Activated CD8-positive, alpha-beta T cell treated with anti-CD3 and anti-CD28 coated beads for 36 hours (primary cell): Measurements from ENCODE around the gene TSPAN4. TPM values are rescaled to one million over a fixed set of nuclear protein-coding genes. Genes with fewer than 3 reads are reported as not detected.

Experiments used
- ATAC-seq: fragments of 200-7000 bp; cut with Tn5 transposase; one replicate; pipeline ENCODE4 v1.10.0; 2021; ENCODE audit warnings: mild to moderate bottlenecking, moderate library complexity
- CTCF ChIA-PET: fragments of 350-600 bp; sonication (Branson Sonifier 250); formaldehyde crosslinking; loops from one replicate; lab custom pipeline; 2021; ENCODE audit warnings: antibody characterized with exemption; lab: Charles Lee
- POLR2A ChIA-PET: fragments of 350-600 bp; sonication (Branson Sonifier 250); formaldehyde crosslinking; loops from one replicate; lab custom pipeline; 2021; ENCODE audit warnings: antibody characterized with exemption; lab: Charles Lee
- DNase-seq: peaks from one replicate; pipeline ENCODE4 v3.0.0-alpha.2; 2020
- H3K27ac Mint-ChIP-seq: one replicate; pipeline ENCODE4 v1.8.0; 2021; ENCODE audit warnings: mild to moderate bottlenecking, mixed read lengths
- H3K27me3 Mint-ChIP-seq: one replicate; pipeline ENCODE4 v1.8.0; 2021; ENCODE audit warnings: mixed read lengths
- H3K36me3 Mint-ChIP-seq: one replicate; pipeline ENCODE4 v1.8.0; 2021; ENCODE audit warnings: low read depth, mixed read lengths
- H3K4me1 Mint-ChIP-seq: one replicate; pipeline ENCODE4 v1.8.0; 2021; ENCODE audit warnings: low read depth, mixed read lengths
- H3K4me3 Mint-ChIP-seq: one replicate; pipeline ENCODE4 v1.8.0; 2021; ENCODE audit warnings: mild to moderate bottlenecking, moderate library complexity, mixed read lengths
- H3K9me3 Mint-ChIP-seq: one replicate; pipeline ENCODE4 v1.8.0; 2021; ENCODE audit warnings: mixed read lengths
- CTCF ChIP-seq: fragments of 200-600 bp; IDR thresholded peaks from one replicate; pipeline ENCODE4 v1.8.0; 2022; ENCODE audit warnings: antibody characterized with exemption, mild to moderate bottlenecking
- intact Hi-C: fragments of 100-400 bp; cut with micrococcal nuclease; formaldehyde crosslinking; loops from one replicate; pipeline ENCODE4 v1.10.0; 2022
- total RNA-seq, 2 experiments: library from RNA; stranded (reverse); gene quantifications; one replicate each; pipeline ENCODE4 v1.2.3, GENCODE V29; 2021

TSPAN4 gene
- total RNA-seq, 2 experiments from 2014 or later = 15.4 to 16.0 TPM

- no peaks in the 10 kb centered on the region for H3K27me3 Mint-ChIP-seq
- no peak overlapping the region for H3K4me3 Mint-ChIP-seq
- POLR2A ChIA-PET = no interaction called here
- CTCF ChIA-PET = no interaction called here
- peaks cover 3% of the 10 kb centered on the region for H3K4me1 Mint-ChIP-seq
- no peak for TF ChIP-seq CTCF
- DNase-seq = no peak
- H3K27ac Mint-ChIP-seq = no peak overlapping the region
- intact Hi-C loops = no loop called here
- no peaks in the 10 kb centered on the region for H3K36me3 Mint-ChIP-seq
- ATAC-seq = no peak
- H3K9me3 Mint-ChIP-seq = no peaks in the 10 kb centered on the region
Measured at GRCh38 chr11:858053-858761, 15.6 kb downstream of the TSPAN4 start.

- H3K9me3 Mint-ChIP-seq = no peaks in the 10 kb centered on the region
- no peak overlapping the region for H3K27ac Mint-ChIP-seq
- TF ChIP-seq CTCF = no peak
- ATAC-seq (no peak), DNase-seq (no peak)
- H3K4me3 Mint-ChIP-seq = no peak overlapping the region
- peaks cover 3% of the 10 kb centered on the region for H3K4me1 Mint-ChIP-seq
- POLR2A ChIA-PET = no interaction called here
- H3K27me3 Mint-ChIP-seq = no peaks in the 10 kb centered on the region
- intact Hi-C loops = no loop called here
- CTCF ChIA-PET = no interaction called here
- H3K36me3 Mint-ChIP-seq = no peaks in the 10 kb centered on the region
Measured at GRCh38 chr11:858762-859339, 16.2 kb downstream of the TSPAN4 start.

GRCh38 chr11:859394-860131 is 16.9 kb downstream of the TSPAN4 start:
- Mint-ChIP-seq H3K27me3 (no peaks in the 10 kb centered on the region), H3K4me3 (no peak overlapping the region), H3K36me3 (no peaks in the 10 kb centered on the region), H3K27ac (no peak overlapping the region), H3K4me1 (peaks cover 3% of the 10 kb centered on the region), H3K9me3 (no peaks in the 10 kb centered on the region)
- no peak for DNase-seq
- no peak for TF ChIP-seq CTCF
- intact Hi-C loops = no loop called here
- no peak for ATAC-seq
- POLR2A ChIA-PET = no interaction called here
- CTCF ChIA-PET = no interaction called here

- intact Hi-C loops = no loop called here
- H3K27me3 Mint-ChIP-seq = no peaks in the 10 kb centered on the region
Measured at GRCh38 chr11:860234-861104, 17.8 kb downstream of the TSPAN4 start.

More at GRCh38 chr11:860234-861104, 17.8 kb downstream of the TSPAN4 start:
- ChIA-PET POLR2A (interaction anchor here (0.9 kb wide), 1 partner anchor 20 kb away, joined by 3 read pairs; no protein-coding TSS in a partner anchor), CTCF (no interaction called here)
- no peak for ATAC-seq
- no peaks in the 10 kb centered on the region for H3K9me3 Mint-ChIP-seq
- DNase-seq = no peak
- H3K27ac Mint-ChIP-seq = no peak overlapping the region
- no peak overlapping the region for H3K4me3 Mint-ChIP-seq
- TF ChIP-seq CTCF = no peak
- peaks cover 3% of the 10 kb centered on the region for H3K4me1 Mint-ChIP-seq
- H3K36me3 Mint-ChIP-seq = no peaks in the 10 kb centered on the region
